Skin of body (tissue), 2 donors: ENCODE measurements around the gene HMGCS2. TPM values are rescaled to one million over a fixed set of nuclear protein-coding genes. Genes with fewer than 3 reads are reported as not detected.
"Not testable (repeated sequence)": the region's sequence is repeated elsewhere in the genome, so short reads cannot be mapped to it uniquely, and the experiment has no call there.

Experiments
- DNase-seq: peaks from one replicate; lab custom pipeline; 2025; lab: John Stamatoyannopoulos, UW
- total RNA-seq: library from RNA; depleted of rRNA; stranded (reverse); fragments of >200 nt; gene quantifications from one replicate; pipeline ENCODE4 v1.2.3, GENCODE V29; 2014

Gene HMGCS2
- total RNA-seq, 1 donor from 2014 or later, result 0.89 TPM

GRCh38 chr1:119790451-119791198, 21.9 kb upstream of the HMGCS2 start:
- DNase-seq, result peak; percentile 15

- no peak for DNase-seq
Measured at GRCh38 chr1:119787776-119788175, 19.1 kb upstream of the HMGCS2 start.

GRCh38 chr1:119786473-119787050, 17.9 kb upstream of the HMGCS2 start:
- not testable (repeated sequence) for DNase-seq

- DNase-seq, result not testable (repeated sequence)
Measured at GRCh38 chr1:119786046-119786445, 17.3 kb upstream of the HMGCS2 start.

GRCh38 chr1:119784191-119784781, 15.6 kb upstream of the HMGCS2 start:
- DNase-seq, result peak; percentile 65

- no peak for DNase-seq
Measured at GRCh38 chr1:119783354-119784185, 14.9 kb upstream of the HMGCS2 start.

- DNase-seq, result no peak
Measured at GRCh38 chr1:119782631-119783325, 14.1 kb upstream of the HMGCS2 start.

- no peak for DNase-seq
Measured at GRCh38 chr1:119781434-119782210, 12.9 kb upstream of the HMGCS2 start.

GRCh38 chr1:119779869-119780356, 11.2 kb upstream of the HMGCS2 start:
- DNase-seq, result peak; percentile 78

GRCh38 chr1:119778886-119779560, 10.3 kb upstream of the HMGCS2 start:
- DNase-seq, result no peak

GRCh38 chr1:119778359-119778758, 9.7 kb upstream of the HMGCS2 start:
- DNase-seq, result no peak

- DNase-seq, result no peak
Measured at GRCh38 chr1:119774746-119775490, 6.2 kb upstream of the HMGCS2 start.

- DNase-seq, result no peak
Measured at GRCh38 chr1:119773711-119774241, 5.1 kb upstream of the HMGCS2 start.

GRCh38 chr1:119772298-119772697, 3.6 kb upstream of the HMGCS2 start:
- DNase-seq, result no peak

GRCh38 chr1:119771770-119772169, 3.1 kb upstream of the HMGCS2 start:
- peak; percentile 44 for DNase-seq

GRCh38 chr1:119771016-119771415, 2.3 kb upstream of the HMGCS2 start:
- peak; percentile 67 for DNase-seq

GRCh38 chr1:119767486-119767885, 1.2 kb downstream of the HMGCS2 start:
- DNase-seq, result no peak

GRCh38 chr1:119766374-119766794, 2.3 kb downstream of the HMGCS2 start:
- DNase-seq, result no peak

GRCh38 chr1:119764220-119764619, 4.5 kb downstream of the HMGCS2 start:
- no peak for DNase-seq
